ENCODE results near the gene VAMP8. TPM values are rescaled to one million over a fixed set of nuclear protein-coding genes. Genes with fewer than 3 reads are reported as not detected.

VAMP8 gene
- total and polyA plus RNA-seq, 2 of the 8 experiments (the other 6 are each of a cell fraction or from before 2014, with no cell fraction given), result 34.4 to 69.7 TPM

GRCh38 chr2:85551698-85552678, 25.4 kb upstream of the VAMP8 start (continued):
- TF ChIP-seq NANOG (IDR thresholded peaks at IDR 0.05; ENCODE audit: insufficient read depth, low read depth, low read length, poor library complexity, severe bottlenecking) (no peak), YY1 (IDR thresholded peaks at IDR 0.05; ENCODE audit: low read depth, low read length) (0 out of 2 replicates have a peak, but pooled peaks have one; percentile 33), CHD1 (IDR thresholded peaks at IDR 0.05; ENCODE audit: low read depth, low read length) (no peak), MAX (IDR thresholded peaks at IDR 0.05) (no peak), SIN3A (conservative IDR thresholded peaks at IDR 0.05 in 1 of 2, IDR thresholded peaks at IDR 0.05 in 1 of 2; ENCODE audit: low read depth in 1 of 2, low read length in 2 of 2) (0 out of 4 replicates have a peak, but pooled peaks of 1 of the 2 experiments have one; percentile 54), BRCA1 (IDR thresholded peaks at IDR 0.05; ENCODE audit: low read depth, low read length) (no peak), JUND (IDR thresholded peaks at IDR 0.05; ENCODE audit: low read length) (no peak), USF2 (IDR thresholded peaks at IDR 0.05; ENCODE audit: low read length) (no peak)

Measured in H1 (cell line).